GM23338 (cell line): ENCODE measurements around the gene MAP3K10.

Source experiments
- CREB1 ChIP-seq: fragments of 250-450 bp; sonication (Bioruptor Pico); IDR thresholded peaks from 2 replicates; pipeline ENCODE4 v1.5.0; 2020; ENCODE audit warnings: low read depth, mild to moderate bottlenecking, moderate library complexity
- EZH2 ChIP-seq: fragments of 200-600 bp; sonication (generic); IDR thresholded peaks from one replicate; pipeline ENCODE4 v1.8.0; 2017; ENCODE audit warnings: antibody characterized with exemption, mild to moderate bottlenecking, low read depth; ENCODE audit not compliant: unreplicated experiment
- EZH2phosphoT487 ChIP-seq: fragments of 200-600 bp; sonication (generic); IDR thresholded peaks from one replicate; pipeline ENCODE4 v1.8.1; 2018; ENCODE audit warnings: antibody characterized with exemption; ENCODE audit not compliant: unreplicated experiment
- JUNB ChIP-seq: IDR thresholded peaks from one replicate; pipeline ENCODE4 v1.6.1; 2016; ENCODE audit warnings: antibody characterized with exemption; ENCODE audit not compliant: unreplicated experiment
- NANOG ChIP-seq: IDR thresholded peaks from 2 replicates; pipeline ENCODE4 v1.6.1; 2016; ENCODE audit warnings: antibody characterized with exemption, borderline replicate concordance
- POLR2AphosphoS5 ChIP-seq: IDR thresholded peaks from 2 replicates; pipeline ENCODE4 v1.6.1; 2016; ENCODE audit warnings: antibody characterized with exemption, low read depth
- REST ChIP-seq: IDR thresholded peaks from one replicate; pipeline ENCODE4 v1.6.1; 2018; ENCODE audit warnings: antibody characterized with exemption; ENCODE audit not compliant: unreplicated experiment
- STAT1 ChIP-seq: IDR thresholded peaks from one replicate; pipeline ENCODE4 v1.6.1; 2016; ENCODE audit warnings: antibody characterized with exemption; ENCODE audit not compliant: unreplicated experiment
- ZNF114 ChIP-seq: fragments of 250-450 bp; sonication (Bioruptor Pico); IDR thresholded peaks from 2 replicates; pipeline ENCODE4 v1.5.0; 2020; ENCODE audit warnings: mild to moderate bottlenecking, moderate library complexity
- ZNF331 ChIP-seq: fragments of 250-450 bp; sonication (Bioruptor Pico); IDR thresholded peaks from 2 replicates; pipeline ENCODE4 v1.5.0; 2020; ENCODE audit warnings: low read depth, mild to moderate bottlenecking, moderate library complexity
- ZNF462 ChIP-seq: fragments of 250-450 bp; sonication (Bioruptor Pico); IDR thresholded peaks from 2 replicates; pipeline ENCODE4 v1.5.0; 2020; ENCODE audit warnings: mild to moderate bottlenecking, moderate library complexity
- TF ChIP-seq, protein P1 (sequence below), 2 experiments: fragments of 200-600 bp in 1 of 2; sonication (generic) in 1 of 2; conservative IDR thresholded peaks; 2 replicates each; pipeline versions ENCODE4 v1.5.1 to v1.6.1; 2016 to 2017; ENCODE audit warnings: antibody characterized with exemption in 2 of 2, low read depth in 2 of 2, mild to moderate bottlenecking in 2 of 2, moderate library complexity in 1 of 2
- TF ChIP-seq, protein P2 (sequence below): IDR thresholded peaks from 2 replicates; pipeline ENCODE4 v1.6.1; 2016; ENCODE audit warnings: antibody characterized with exemption

GRCh38 chr19:40208602-40209001, 17.4 kb downstream of the MAP3K10 start:
- TF ChIP-seq EZH2 (no peak), POLR2AphosphoS5 (no peak), REST (no peak), JUNB (no peak), ZNF462 (no peak), EZH2phosphoT487 (no peak), ZNF331 (CRISPR knock-in tag) (no peak), ZNF114 (CRISPR knock-in tag) (no peak), CREB1 (CRISPR knock-in tag) (no peak), NANOG (no peak), STAT1 (no peak)
- TF ChIP-seq, protein P1, sequence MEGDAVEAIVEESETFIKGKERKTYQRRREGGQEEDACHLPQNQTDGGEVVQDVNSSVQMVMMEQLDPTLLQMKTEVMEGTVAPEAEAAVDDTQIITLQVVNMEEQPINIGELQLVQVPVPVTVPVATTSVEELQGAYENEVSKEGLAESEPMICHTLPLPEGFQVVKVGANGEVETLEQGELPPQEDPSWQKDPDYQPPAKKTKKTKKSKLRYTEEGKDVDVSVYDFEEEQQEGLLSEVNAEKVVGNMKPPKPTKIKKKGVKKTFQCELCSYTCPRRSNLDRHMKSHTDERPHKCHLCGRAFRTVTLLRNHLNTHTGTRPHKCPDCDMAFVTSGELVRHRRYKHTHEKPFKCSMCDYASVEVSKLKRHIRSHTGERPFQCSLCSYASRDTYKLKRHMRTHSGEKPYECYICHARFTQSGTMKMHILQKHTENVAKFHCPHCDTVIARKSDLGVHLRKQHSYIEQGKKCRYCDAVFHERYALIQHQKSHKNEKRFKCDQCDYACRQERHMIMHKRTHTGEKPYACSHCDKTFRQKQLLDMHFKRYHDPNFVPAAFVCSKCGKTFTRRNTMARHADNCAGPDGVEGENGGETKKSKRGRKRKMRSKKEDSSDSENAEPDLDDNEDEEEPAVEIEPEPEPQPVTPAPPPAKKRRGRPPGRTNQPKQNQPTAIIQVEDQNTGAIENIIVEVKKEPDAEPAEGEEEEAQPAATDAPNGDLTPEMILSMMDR (conservative IDR thresholded peaks at IDR 0.05; ENCODE audit: low read depth in 2 of 2) = no peak
- TF ChIP-seq, protein P2, sequence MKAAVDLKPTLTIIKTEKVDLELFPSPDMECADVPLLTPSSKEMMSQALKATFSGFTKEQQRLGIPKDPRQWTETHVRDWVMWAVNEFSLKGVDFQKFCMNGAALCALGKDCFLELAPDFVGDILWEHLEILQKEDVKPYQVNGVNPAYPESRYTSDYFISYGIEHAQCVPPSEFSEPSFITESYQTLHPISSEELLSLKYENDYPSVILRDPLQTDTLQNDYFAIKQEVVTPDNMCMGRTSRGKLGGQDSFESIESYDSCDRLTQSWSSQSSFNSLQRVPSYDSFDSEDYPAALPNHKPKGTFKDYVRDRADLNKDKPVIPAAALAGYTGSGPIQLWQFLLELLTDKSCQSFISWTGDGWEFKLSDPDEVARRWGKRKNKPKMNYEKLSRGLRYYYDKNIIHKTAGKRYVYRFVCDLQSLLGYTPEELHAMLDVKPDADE = no peak
